HG02759 (cell line): ENCODE results near the gene RNF212B.
A peak's percentile ranks its signal among the peaks of the same experiment; 100 is the strongest.

Source experiments
- ATAC-seq: cut with Tn5 transposase; IDR thresholded peaks from one replicate; pipeline ENCODE4 v1.9.1; 2021; ENCODE audit warnings: mild to moderate bottlenecking, moderate library complexity; ENCODE audit not compliant: unreplicated experiment

Gene RNF212B

GRCh38 chr14:23319746-23320583 lies 82.2 kb downstream of the RNF212B start:
- no peak for ATAC-seq

- ATAC-seq = peak; percentile 89
Observed at GRCh38 chr14:23320584-23321571, 83.1 kb downstream of the RNF212B start, which contains the start of gene PABPN1. Gene PABPN1, plus strand, starts transcription at chr14:23321457. Its CDS starts 13 bp downstream, at chr14:23321470.

GRCh38 chr14:23321572-23322547 lies 84.1 kb downstream of the RNF212B start:
- ATAC-seq = peak; percentile 21
